Astrocyte (in vitro differentiated cells and primary cell): ENCODE data around the gene THBS3. TPM values are rescaled to one million over a fixed set of nuclear protein-coding genes. Genes with fewer than 3 reads are reported as not detected.
"Not testable (repeated sequence)": the region's sequence is repeated elsewhere in the genome, so short reads cannot be mapped to it uniquely, and the experiment has no call there.

Experiments used
- DNase-seq: peaks from one replicate; pipeline ENCODE4 v3.0.0-alpha.2; 2010; ENCODE audit warnings: low read depth
- FAIRE-seq: peaks from 2 replicates; lab custom pipeline; 2011; peaks lifted over from hg19 to GRCh38; lab: Jason Lieb, UNC
- H2AFZ ChIP-seq: 2 replicates; pipeline ENCODE4 v1.6.0; 2012; ENCODE audit warnings: low read depth, low read length, inconsistent platforms
- H3K27ac ChIP-seq: 2 replicates; pipeline ENCODE4 v1.5.1; 2011; ENCODE audit warnings: low read depth, low read length, inconsistent platforms
- H3K27me3 ChIP-seq: 2 replicates; pipeline ENCODE4 v1.6.0; 2011; ENCODE audit warnings: low read length, inconsistent platforms; ENCODE audit not compliant: insufficient read depth
- H3K36me3 ChIP-seq: 2 replicates; pipeline ENCODE4 v1.5.1; 2011; ENCODE audit warnings: low read length, inconsistent platforms; ENCODE audit not compliant: insufficient read depth
- H3K4me1 ChIP-seq: 2 replicates; pipeline ENCODE4 v1.5.1; 2011; ENCODE audit warnings: low read length, inconsistent platforms; ENCODE audit not compliant: insufficient read depth
- H3K4me2 ChIP-seq: 2 replicates; pipeline ENCODE4 v1.6.0; 2012; ENCODE audit warnings: low read length, inconsistent platforms
- H3K4me3 ChIP-seq: 2 replicates; pipeline ENCODE4 v1.5.1; 2011; ENCODE audit warnings: low read depth, mild to moderate bottlenecking, low read length, inconsistent platforms; ENCODE audit not compliant: insufficient read depth
- H3K79me2 ChIP-seq: 2 replicates; pipeline ENCODE4 v1.6.0; 2012; ENCODE audit warnings: mild to moderate bottlenecking, low read length, inconsistent platforms; ENCODE audit not compliant: insufficient read depth
- H3K9ac ChIP-seq: 2 replicates; pipeline ENCODE4 v1.6.0; 2012; ENCODE audit warnings: mild to moderate bottlenecking, low read length, inconsistent platforms
- H3K9me3 ChIP-seq: 2 replicates; pipeline ENCODE4 v1.5.1; 2012; ENCODE audit warnings: low read depth, mild to moderate bottlenecking, low read length, inconsistent platforms; ENCODE audit not compliant: insufficient read depth
- H4K20me1 ChIP-seq: 2 replicates; pipeline ENCODE4 v1.6.0; 2012; ENCODE audit warnings: low read length, inconsistent platforms; ENCODE audit not compliant: insufficient read depth
- H3K27ac Mint-ChIP-seq: one replicate; pipeline ENCODE4 v1.8.0; 2021; ENCODE audit warnings: mild to moderate bottlenecking, mixed read lengths; ENCODE audit not compliant: unreplicated experiment
- H3K27me3 Mint-ChIP-seq: one replicate; pipeline ENCODE4 v1.8.0; 2021; ENCODE audit warnings: low read depth, mixed read lengths; ENCODE audit not compliant: unreplicated experiment
- H3K36me3 Mint-ChIP-seq: one replicate; pipeline ENCODE4 v1.8.0; 2021; ENCODE audit warnings: low read depth, mixed read lengths; ENCODE audit not compliant: unreplicated experiment
- H3K4me1 Mint-ChIP-seq: one replicate; pipeline ENCODE4 v1.8.0; 2021; ENCODE audit warnings: low read depth, mixed read lengths; ENCODE audit not compliant: unreplicated experiment
- H3K4me3 Mint-ChIP-seq: one replicate; pipeline ENCODE4 v1.8.0; 2021; ENCODE audit warnings: mild to moderate bottlenecking, moderate library complexity, mixed read lengths; ENCODE audit not compliant: unreplicated experiment
- H3K9me3 Mint-ChIP-seq: one replicate; pipeline ENCODE4 v1.8.0; 2021; ENCODE audit warnings: mild to moderate bottlenecking, mixed read lengths; ENCODE audit not compliant: unreplicated experiment
- CTCF ChIP-seq: IDR thresholded peaks from 2 replicates; pipeline ENCODE4 v1.5.1; 2011; ENCODE audit warnings: low read depth, mild to moderate bottlenecking, inconsistent platforms, low read length, moderate library complexity; ENCODE audit not compliant: insufficient read depth
- EZH2 ChIP-seq: IDR thresholded peaks from 2 replicates; pipeline ENCODE4 v1.6.1; 2012; ENCODE audit warnings: mild to moderate bottlenecking, low read length, inconsistent platforms; ENCODE audit not compliant: insufficient read depth
- total RNA-seq: library from RNA; stranded (reverse); gene quantifications from 2 replicates; pipeline ENCODE4 v1.2.1, GENCODE V29; 2021

Gene THBS3
- total RNA-seq, 1 donor from 2014 or later: 153 TPM

- Histone ChIP-seq H3K27me3 (no peaks in the 10 kb centered on the region), H3K79me2 (no peaks in the 10 kb centered on the region), H3K9me3 (no peaks in the 10 kb centered on the region), H3K9ac (no peak overlapping the region), H3K4me1 (peaks cover 17% of the 10 kb centered on the region), H4K20me1 (no peaks in the 10 kb centered on the region), H3K27ac (no peak overlapping the region), H3K36me3 (peaks cover 2% of the 10 kb centered on the region), H3K4me3 (no peak overlapping the region), H3K4me2 (no peak overlapping the region), H2AFZ (no peak overlapping the region)
- peaks cover 2% of the 10 kb centered on the region for H3K27me3 Mint-ChIP-seq
- H3K9me3 Mint-ChIP-seq: no peaks in the 10 kb centered on the region
- H3K36me3 Mint-ChIP-seq: peaks cover 26% of the 10 kb centered on the region
- FAIRE-seq (no peak), DNase-seq (no peak)
- H3K27ac Mint-ChIP-seq: no peak overlapping the region
- peaks cover 13% of the 10 kb centered on the region for H3K4me1 Mint-ChIP-seq
- no peak overlapping the region for H3K4me3 Mint-ChIP-seq
- TF ChIP-seq EZH2 (no peak), CTCF (no peak)
These were observed 28.8 kb upstream of the THBS3 start for GRCh38 chr1:155236451-155236850.

GRCh38 chr1:155235375-155235774 is 27.7 kb upstream of the THBS3 start:
- not testable (repeated sequence) for H3K79me2 ChIP-seq, H2AFZ ChIP-seq, H3K27me3 ChIP-seq, H3K27ac ChIP-seq, H3K4me2 ChIP-seq, DNase-seq, H3K9me3 Mint-ChIP-seq, H3K36me3 ChIP-seq, H3K9me3 ChIP-seq, H3K4me3 ChIP-seq, H3K4me1 Mint-ChIP-seq, H4K20me1 ChIP-seq, FAIRE-seq, H3K27ac Mint-ChIP-seq, H3K4me3 Mint-ChIP-seq, H3K9ac ChIP-seq, H3K27me3 Mint-ChIP-seq
- H3K4me1 ChIP-seq: peaks cover 19% of the 10 kb centered on the region
- H3K36me3 Mint-ChIP-seq: peaks cover 26% of the 10 kb centered on the region

GRCh38 chr1:155233502-155233901 is 25.8 kb upstream of the THBS3 start:
- H3K4me1 ChIP-seq: peaks cover 18% of the 10 kb centered on the region
- H3K36me3 ChIP-seq, H3K27me3 ChIP-seq, H4K20me1 ChIP-seq, H3K27me3 Mint-ChIP-seq, DNase-seq, H3K4me3 Mint-ChIP-seq, H3K27ac Mint-ChIP-seq, H3K79me2 ChIP-seq, H3K9me3 ChIP-seq, H3K27ac ChIP-seq, H3K9me3 Mint-ChIP-seq, FAIRE-seq, H3K9ac ChIP-seq, H3K4me3 ChIP-seq, H3K4me2 ChIP-seq, H2AFZ ChIP-seq: not testable (repeated sequence)
- Mint-ChIP-seq H3K36me3 (peaks cover 22% of the 10 kb centered on the region), H3K4me1 (peaks cover 10% of the 10 kb centered on the region)

- peak; percentile 66 for DNase-seq
- Mint-ChIP-seq H3K4me1 (peaks cover 10% of the 10 kb centered on the region), H3K27ac (peak overlapping the region; percentile 64), H3K36me3 (peaks cover 16% of the 10 kb centered on the region)
- not testable (repeated sequence) for H3K27me3 ChIP-seq, H3K4me3 ChIP-seq, H3K4me3 Mint-ChIP-seq, H3K9me3 Mint-ChIP-seq, H3K36me3 ChIP-seq, H3K27me3 Mint-ChIP-seq, H4K20me1 ChIP-seq, H3K79me2 ChIP-seq, H3K9me3 ChIP-seq, FAIRE-seq
- H3K27ac ChIP-seq: peak overlapping the region; percentile 70
- peak overlapping the region; percentile 48 for H3K4me2 ChIP-seq
- H2AFZ ChIP-seq: peak overlapping the region; percentile 10
- H3K4me1 ChIP-seq: peaks cover 23% of the 10 kb centered on the region
- H3K9ac ChIP-seq: peak overlapping the region; percentile 43
These were observed 24.6 kb upstream of the THBS3 start for GRCh38 chr1:155232001-155232978.

- not testable (repeated sequence) for FAIRE-seq, H3K9me3 ChIP-seq, H3K79me2 ChIP-seq, H2AFZ ChIP-seq, H3K9me3 Mint-ChIP-seq, DNase-seq, H3K4me3 Mint-ChIP-seq, H3K27me3 ChIP-seq, H3K36me3 Mint-ChIP-seq, H4K20me1 ChIP-seq, H3K27me3 Mint-ChIP-seq, H3K4me3 ChIP-seq, H3K4me2 ChIP-seq, H3K36me3 ChIP-seq
- Histone ChIP-seq H3K9ac (peak overlapping the region; percentile 43), H3K27ac (peak overlapping the region; percentile 70), H3K4me1 (peaks cover 23% of the 10 kb centered on the region)
- Mint-ChIP-seq H3K27ac (peak overlapping the region; percentile 64), H3K4me1 (peaks cover 13% of the 10 kb centered on the region)
These were observed 23.6 kb upstream of the THBS3 start for GRCh38 chr1:155231302-155231701.
